Chondrocyte (in vitro differentiated cells): ENCODE data around the gene SLF2. TPM values are rescaled to one million over a fixed set of nuclear protein-coding genes. Genes with fewer than 3 reads are reported as not detected.

Experiments used
- DNase-seq: peaks from one replicate; pipeline ENCODE4 v3.0.0; 2021; ENCODE audit warnings: mixed read lengths, low spot score
- H3K27ac Mint-ChIP-seq: one replicate; pipeline ENCODE4 v1.8.0; 2021; ENCODE audit warnings: mild to moderate bottlenecking, moderate library complexity, mixed read lengths; ENCODE audit not compliant: unreplicated experiment
- H3K27me3 Mint-ChIP-seq: 2 replicates; pipeline ENCODE4 v1.8.0; 2021; ENCODE audit warnings: low read depth, mixed read lengths
- H3K36me3 Mint-ChIP-seq: 2 replicates; pipeline ENCODE4 v1.8.0; 2021; ENCODE audit warnings: low read depth, mixed read lengths
- H3K4me1 Mint-ChIP-seq: 2 replicates; pipeline ENCODE4 v1.8.0; 2021; ENCODE audit warnings: low read depth, mild to moderate bottlenecking, mixed read lengths
- H3K4me3 Mint-ChIP-seq: one replicate; pipeline ENCODE4 v1.8.0; 2021; ENCODE audit warnings: mild to moderate bottlenecking, moderate library complexity, mixed read lengths; ENCODE audit not compliant: unreplicated experiment
- H3K9me3 Mint-ChIP-seq: 2 replicates; pipeline ENCODE4 v1.8.0; 2021; ENCODE audit warnings: low read depth, mixed read lengths
- CTCF ChIP-seq: fragments of 200-600 bp; sonication (generic); IDR thresholded peaks from 2 replicates; pipeline ENCODE4 v1.5.0; 2021; ENCODE audit warnings: antibody characterized with exemption, mild to moderate bottlenecking, moderate library complexity
- total RNA-seq: library from RNA; stranded (reverse); gene quantifications from 3 replicates; pipeline ENCODE4 v1.2.1, GENCODE V29; 2021

The SLF2 gene
- total RNA-seq, 1 donor from 2014 or later = 20.6 TPM

- Mint-ChIP-seq H3K36me3 (no peaks in the 10 kb centered on the region), H3K27ac (no peak overlapping the region)
- no peak for DNase-seq
These were observed 7.8 kb upstream of the SLF2 start for GRCh38 chr10:100904917-100905316.

GRCh38 chr10:100907175-100907574, 5.6 kb upstream of the SLF2 start:
- Mint-ChIP-seq H3K4me3 (no peak overlapping the region), H3K27me3 (peaks cover 7% of the 10 kb centered on the region), H3K27ac (no peak overlapping the region), H3K4me1 (peaks cover 17% of the 10 kb centered on the region), H3K36me3 (no peaks in the 10 kb centered on the region), H3K9me3 (no peaks in the 10 kb centered on the region)
- DNase-seq = no peak
- TF ChIP-seq CTCF = no peak

More at GRCh38 chr10:100904917-100905316, 7.8 kb upstream of the SLF2 start:
- H3K27me3 Mint-ChIP-seq = peaks cover 13% of the 10 kb centered on the region
- no peak overlapping the region for H3K4me3 Mint-ChIP-seq
- H3K9me3 Mint-ChIP-seq = no peaks in the 10 kb centered on the region
- peaks cover 7% of the 10 kb centered on the region for H3K4me1 Mint-ChIP-seq
- TF ChIP-seq CTCF = no peak

GRCh38 chr10:100907773-100908363, 4.9 kb upstream of the SLF2 start:
- H3K4me1 Mint-ChIP-seq = peaks cover 20% of the 10 kb centered on the region
- no peaks in the 10 kb centered on the region for H3K9me3 Mint-ChIP-seq
- H3K36me3 Mint-ChIP-seq = no peaks in the 10 kb centered on the region
- no peak for TF ChIP-seq CTCF
- no peak overlapping the region for H3K4me3 Mint-ChIP-seq
- H3K27ac Mint-ChIP-seq = no peak overlapping the region
- peaks cover 7% of the 10 kb centered on the region for H3K27me3 Mint-ChIP-seq
- DNase-seq = no peak

GRCh38 chr10:100908378-100908777, 4.4 kb upstream of the SLF2 start:
- Mint-ChIP-seq H3K4me3 (no peak overlapping the region), H3K27me3 (peaks cover 5% of the 10 kb centered on the region), H3K9me3 (no peaks in the 10 kb centered on the region), H3K27ac (no peak overlapping the region), H3K36me3 (no peaks in the 10 kb centered on the region), H3K4me1 (peaks cover 22% of the 10 kb centered on the region)
- no peak for DNase-seq
- TF ChIP-seq CTCF = no peak

- H3K9me3 Mint-ChIP-seq = no peaks in the 10 kb centered on the region
- peaks cover 3% of the 10 kb centered on the region for H3K27me3 Mint-ChIP-seq
- no peak for DNase-seq
- TF ChIP-seq CTCF = no peak
- peaks cover 34% of the 10 kb centered on the region for H3K4me1 Mint-ChIP-seq
- no peaks in the 10 kb centered on the region for H3K36me3 Mint-ChIP-seq
- no peak overlapping the region for H3K27ac Mint-ChIP-seq
- H3K4me3 Mint-ChIP-seq = no peak overlapping the region
These were observed 3.1 kb upstream of the SLF2 start for GRCh38 chr10:100909501-100910263.
